ENCODE data around the gene TNS1.

DNA sequence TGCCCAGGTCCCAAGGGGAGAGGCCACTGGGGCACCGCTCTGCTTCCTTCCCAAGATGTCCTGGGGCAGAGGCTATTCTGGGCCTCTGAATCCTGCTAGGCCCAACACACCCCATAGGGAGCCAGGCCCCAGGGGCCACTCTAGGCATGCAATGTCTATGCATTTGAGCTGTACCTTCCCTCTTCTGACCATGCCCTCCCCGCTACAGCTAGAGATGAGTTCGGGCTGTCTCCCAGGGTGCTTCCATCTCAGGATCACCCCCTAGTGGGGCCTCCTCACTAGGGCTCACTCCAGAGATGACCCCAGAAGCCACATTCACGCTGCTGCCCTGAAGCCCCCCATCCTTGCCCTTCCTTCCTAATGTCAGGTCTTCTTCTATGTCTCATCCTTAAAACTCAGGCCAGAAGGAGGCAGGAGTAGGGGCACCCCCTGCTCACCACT, 54.4 kb downstream of the TNS1 start:
- TF ChIP-seq CTCF (IDR thresholded peaks at IDR 0.05), result no peak
- no peak for TF ChIP-seq POLR2A (IDR thresholded peaks at IDR 0.05)

Measured in thyroid gland (tissue), 4 donors.